GM15510 (cell line): Measurements from ENCODE around the gene ATXN2.

Source experiments
- POLR2A ChIP-seq: IDR thresholded peaks from 3 replicates; pipeline ENCODE4 v1.6.1; 2011; ENCODE audit warnings: borderline replicate concordance; ENCODE audit not compliant: insufficient read length; ENCODE audit errors: extremely low read depth

The ATXN2 gene, protein sequence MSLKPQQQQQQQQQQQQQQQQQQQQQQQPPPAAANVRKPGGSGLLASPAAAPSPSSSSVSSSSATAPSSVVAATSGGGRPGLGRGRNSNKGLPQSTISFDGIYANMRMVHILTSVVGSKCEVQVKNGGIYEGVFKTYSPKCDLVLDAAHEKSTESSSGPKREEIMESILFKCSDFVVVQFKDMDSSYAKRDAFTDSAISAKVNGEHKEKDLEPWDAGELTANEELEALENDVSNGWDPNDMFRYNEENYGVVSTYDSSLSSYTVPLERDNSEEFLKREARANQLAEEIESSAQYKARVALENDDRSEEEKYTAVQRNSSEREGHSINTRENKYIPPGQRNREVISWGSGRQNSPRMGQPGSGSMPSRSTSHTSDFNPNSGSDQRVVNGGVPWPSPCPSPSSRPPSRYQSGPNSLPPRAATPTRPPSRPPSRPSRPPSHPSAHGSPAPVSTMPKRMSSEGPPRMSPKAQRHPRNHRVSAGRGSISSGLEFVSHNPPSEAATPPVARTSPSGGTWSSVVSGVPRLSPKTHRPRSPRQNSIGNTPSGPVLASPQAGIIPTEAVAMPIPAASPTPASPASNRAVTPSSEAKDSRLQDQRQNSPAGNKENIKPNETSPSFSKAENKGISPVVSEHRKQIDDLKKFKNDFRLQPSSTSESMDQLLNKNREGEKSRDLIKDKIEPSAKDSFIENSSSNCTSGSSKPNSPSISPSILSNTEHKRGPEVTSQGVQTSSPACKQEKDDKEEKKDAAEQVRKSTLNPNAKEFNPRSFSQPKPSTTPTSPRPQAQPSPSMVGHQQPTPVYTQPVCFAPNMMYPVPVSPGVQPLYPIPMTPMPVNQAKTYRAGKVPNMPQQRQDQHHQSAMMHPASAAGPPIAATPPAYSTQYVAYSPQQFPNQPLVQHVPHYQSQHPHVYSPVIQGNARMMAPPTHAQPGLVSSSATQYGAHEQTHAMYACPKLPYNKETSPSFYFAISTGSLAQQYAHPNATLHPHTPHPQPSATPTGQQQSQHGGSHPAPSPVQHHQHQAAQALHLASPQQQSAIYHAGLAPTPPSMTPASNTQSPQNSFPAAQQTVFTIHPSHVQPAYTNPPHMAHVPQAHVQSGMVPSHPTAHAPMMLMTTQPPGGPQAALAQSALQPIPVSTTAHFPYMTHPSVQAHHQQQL

DNA sequence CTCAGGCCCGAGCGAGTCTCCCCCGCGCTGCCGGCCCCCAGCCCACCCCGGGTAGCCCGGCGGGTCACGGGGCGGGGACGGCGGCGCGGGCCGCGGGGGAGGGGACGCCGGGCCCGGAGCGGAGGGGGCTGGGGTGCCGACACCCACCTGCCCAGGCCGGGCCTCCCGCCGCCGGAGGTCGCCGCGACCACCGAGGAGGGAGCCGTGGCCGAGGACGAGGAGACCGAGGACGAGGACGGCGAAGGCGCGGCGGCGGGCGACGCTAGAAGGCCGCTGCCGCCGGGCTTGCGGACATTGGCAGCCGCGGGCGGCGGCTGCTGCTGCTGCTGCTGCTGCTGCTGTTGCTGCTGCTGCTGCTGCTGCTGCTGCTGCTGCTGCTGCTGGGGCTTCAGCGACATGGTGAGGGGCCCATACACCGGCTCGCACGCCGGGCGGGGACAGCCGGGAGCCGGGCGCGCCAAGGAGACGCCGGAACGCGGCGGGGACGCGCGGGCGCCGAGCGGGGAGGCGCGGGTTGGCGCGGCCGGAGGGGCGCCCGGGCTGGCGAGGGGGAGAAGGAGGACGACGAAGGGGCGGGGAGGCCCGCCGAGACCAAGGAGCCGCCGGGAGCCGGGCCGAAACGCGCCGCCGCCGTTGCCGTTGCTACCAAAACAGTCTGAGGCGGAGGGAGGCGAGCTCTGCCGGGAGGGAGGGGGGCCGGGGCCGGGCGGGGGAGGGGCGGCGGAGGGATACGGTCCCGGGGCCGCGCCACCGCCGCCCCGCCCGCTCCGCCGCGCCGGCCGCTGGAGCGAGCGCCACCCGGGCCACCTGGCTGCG lies at the start of gene ATXN2:
Gene ATXN2, minus strand, starts transcription at position 679 of the 816 bp plus-strand sequence. Its CDS starts 281 bp downstream, at position 398.
- TF ChIP-seq POLR2A: no peak

DNA sequence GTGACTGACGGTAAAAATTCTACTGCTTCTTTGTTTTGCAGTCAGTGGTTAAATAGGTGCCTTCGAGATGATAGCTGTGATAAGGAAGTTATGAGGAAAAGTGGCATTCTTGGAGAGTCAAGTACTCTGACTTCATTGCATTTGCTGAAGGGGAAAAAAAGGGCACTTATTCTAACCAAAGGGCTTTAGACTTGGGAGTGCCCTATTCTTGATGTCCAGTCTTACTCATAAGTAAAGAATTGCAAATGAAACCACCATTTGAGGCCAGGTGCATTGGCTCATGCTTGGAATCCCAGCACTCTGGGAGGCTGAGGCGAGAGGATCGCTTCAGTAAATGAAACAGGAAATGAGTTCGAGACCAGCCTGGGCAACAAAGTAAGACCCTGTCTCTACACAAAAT lies 46.3 kb upstream of the ATXN2 start:
- no peak for TF ChIP-seq POLR2A

DNA sequence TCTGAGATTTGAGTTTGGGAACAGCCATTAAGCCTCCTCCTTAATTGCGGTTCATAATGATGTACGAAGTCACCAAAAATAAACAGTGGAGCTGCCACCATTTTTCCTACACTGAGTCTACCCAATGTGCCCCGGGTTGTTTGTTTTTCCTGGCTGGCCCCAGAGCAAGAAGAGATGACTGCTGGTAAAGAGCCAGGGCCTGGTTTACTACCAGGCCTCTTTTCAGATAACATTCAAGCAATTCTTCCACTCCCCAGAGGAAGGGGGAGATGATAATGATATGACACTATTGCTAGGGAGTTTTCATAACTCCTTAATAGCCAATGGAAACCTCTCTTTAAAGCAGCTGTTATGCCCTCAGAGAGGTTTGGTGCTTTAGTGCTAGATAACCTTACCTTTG lies 44.3 kb upstream of the ATXN2 start:
- no peak for TF ChIP-seq POLR2A

DNA sequence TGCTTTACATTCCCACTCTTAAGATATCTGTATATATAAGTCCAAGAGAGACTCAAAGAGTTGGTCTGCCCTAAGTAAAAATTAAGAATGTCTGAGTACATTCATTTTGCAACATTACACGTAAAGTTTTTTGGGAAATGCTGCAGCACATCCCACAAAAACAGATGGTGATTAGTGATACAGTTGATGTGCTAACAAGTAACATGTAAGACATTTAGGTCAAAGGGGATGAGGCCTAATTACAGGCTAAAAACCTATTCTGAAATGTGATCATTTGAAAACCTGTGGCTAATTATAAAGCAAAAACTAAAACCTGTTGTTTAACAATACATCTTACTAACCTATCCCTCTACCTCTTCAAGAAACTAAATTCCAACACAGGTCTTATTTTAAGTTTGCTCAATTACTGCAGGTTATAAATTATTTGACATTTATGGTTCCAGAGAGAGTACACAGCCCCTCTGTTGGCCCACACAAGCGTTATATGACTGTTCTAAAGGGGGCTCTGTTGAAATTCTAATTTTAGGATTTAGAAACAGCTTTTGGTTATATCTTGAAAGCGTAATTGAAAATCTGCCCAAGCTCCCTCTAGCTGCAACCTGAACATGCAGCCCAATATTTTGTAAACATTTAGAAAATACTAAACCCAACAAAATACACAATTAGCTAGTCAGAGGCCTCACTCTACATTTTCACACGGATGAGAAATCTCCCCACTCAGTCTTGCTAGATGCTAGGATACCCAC lies 43.7 kb upstream of the ATXN2 start:
- TF ChIP-seq POLR2A: no peak

DNA sequence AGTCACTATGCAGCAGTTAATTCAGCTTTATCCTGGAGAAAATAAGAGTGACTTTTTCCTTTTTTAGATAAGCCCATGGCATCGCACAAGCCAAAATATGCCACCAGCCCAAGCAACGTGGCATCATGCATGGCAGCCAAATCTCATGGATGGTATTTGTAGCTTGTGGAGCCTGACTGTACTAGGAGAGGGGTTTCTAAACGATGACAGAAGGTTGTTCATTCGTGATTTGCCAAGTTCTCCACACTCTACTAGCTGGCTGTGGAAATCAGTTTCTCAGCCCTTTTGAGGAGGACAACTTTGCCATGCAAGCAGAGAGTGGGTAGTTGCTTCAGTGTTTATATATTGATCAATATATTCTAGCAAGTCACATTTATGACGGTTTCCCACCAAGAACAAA lies 41.4 kb upstream of the ATXN2 start:
- no peak for TF ChIP-seq POLR2A

DNA sequence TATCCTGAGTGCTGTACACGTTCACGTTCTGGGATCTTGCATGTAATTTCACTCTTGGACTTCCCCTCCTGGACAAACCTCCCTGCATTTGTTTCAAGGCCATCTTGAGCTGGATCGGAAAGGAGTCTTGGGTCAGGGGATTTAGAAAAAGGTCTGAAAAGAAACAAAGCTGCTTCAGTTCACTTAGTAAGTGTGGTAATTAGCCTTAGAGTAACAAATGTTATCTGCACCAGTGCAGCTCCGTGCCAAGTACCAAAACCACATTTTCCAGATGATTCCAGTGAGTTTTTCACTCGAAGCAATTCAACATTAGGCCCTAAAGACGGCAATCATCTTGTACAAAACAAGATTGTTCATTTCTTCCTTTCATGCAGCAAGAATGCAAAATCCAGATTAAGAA lies 39.4 kb upstream of the ATXN2 start:
- no peak for TF ChIP-seq POLR2A

DNA sequence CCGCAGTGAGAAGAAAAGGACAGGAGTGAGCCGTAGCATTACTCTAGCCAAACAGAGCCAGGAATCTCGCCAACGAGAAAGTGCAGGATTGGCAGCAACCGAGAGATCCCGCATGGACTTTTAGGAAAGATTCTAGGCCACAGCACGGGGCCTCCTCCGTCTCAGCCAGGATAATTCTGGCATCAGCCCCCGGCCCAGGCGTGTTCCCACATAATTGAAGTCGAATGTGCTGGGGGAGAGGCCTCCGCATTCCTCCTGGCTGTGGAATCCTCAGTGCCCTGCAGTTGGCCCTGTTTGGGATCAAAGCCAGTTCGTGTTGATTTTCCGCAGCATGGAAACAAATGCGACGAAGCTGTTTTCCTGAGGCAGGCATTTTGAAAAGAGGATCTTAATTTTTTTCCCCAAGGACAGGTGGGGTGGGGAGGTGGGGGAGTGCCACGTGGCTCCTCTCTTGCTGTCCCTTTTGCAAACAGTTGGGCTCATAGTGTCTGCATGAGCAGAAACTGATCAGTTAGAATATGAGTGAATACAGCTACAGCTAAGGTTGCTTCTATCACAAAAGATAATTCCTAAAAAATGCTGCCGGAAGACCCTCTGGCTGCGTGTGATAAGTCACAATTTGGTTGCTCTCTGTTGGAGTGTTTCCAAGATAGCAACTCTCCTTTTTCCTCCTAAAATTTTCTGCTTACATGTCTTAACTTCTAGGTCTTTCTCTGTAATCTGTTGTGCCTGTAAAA lies 37.3 kb upstream of the ATXN2 start:
- no peak for TF ChIP-seq POLR2A

DNA sequence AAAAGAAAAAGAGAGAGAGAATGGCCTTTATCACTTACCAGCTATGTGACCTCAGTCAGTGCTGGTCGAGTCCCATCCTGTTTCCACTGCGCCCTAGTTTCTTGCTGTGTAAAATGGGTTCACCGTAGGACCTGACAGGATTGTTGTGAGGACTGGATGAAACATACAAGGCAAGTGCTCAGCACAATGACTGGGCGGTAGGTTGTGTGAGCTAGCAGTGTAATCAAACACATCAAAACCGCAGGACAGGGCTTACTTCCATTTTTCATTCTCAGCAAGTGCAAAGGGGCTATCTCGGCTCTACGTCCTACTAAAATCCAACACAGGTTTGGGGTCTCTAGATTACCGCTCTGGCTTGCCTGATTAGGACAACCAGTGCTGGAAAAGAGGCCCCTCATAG lies 36.4 kb upstream of the ATXN2 start:
- no peak for TF ChIP-seq POLR2A

DNA sequence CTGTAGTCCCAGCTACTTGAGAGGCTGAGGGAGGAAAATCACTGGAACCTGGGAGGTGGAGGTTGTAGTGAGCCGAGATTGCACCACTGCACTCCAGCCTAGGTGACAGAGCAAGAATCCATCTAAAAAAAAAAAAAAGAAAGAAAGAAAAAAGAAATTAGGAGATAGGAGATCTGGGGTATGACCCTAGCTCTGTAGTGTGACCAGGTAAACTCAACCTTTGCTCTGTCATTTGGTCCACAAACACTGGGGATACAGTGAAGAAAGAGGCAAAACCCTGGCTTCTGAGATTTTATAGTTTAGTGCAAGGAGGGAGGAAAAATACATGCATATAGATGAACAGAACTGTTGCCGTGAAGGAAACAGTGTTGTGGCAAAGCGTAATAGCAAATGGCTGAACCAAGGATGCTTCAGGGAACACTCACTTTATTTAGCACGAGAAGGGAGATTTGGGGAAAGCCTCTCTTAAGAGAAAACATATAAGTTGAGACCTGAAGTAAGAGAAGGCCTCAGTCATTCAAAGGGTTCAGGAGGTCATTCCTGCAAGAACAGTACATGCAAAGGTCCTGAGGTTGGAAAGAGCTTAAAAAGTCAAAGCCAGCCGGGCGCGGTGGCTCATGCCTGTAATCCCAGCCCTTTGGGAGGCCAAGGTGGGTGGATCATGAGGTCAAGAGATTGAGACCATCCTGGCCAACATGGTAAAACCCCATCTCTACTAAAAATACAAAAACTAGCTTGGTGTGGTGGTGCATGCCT lies 29.6 kb upstream of the ATXN2 start:
- no peak for TF ChIP-seq POLR2A

DNA sequence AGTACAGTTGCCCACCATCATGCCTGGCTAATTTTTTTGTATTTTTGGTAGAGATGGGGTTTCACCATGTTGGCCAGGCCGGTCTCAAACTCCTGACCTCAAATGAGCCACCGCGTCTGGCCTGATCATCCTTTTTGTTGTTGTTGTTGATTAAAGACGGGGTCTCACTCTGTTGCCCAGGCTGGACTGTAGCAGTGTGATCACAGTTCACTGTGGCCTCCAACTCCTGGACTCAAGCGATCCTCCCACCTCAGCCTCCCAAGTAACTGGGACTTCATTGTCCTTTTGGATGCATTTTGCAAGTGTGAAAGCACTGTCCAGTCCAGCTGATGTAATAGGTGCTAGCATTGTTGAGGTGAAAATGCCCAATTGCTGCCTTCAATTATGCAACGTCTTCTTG lies 27.1 kb upstream of the ATXN2 start:
- no peak for TF ChIP-seq POLR2A

DNA sequence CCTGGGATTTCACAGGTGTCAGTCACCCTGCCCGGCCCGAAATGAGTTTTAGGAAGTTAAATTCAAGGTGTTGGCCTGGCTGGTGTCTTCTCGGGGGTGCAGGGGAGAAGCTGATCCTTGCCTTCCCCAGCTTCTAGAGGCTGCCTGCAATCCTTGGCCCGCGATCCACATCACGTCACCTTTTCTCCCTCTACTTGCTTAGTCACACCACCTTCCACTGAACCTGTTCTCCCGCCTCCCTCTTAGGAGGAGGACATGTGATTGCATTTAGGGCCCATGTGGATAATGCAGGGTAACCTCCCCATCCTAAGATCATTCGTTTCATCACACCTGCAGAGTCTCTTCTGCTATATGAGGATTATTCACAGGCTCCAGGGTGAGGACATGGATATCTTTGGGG lies 25.4 kb upstream of the ATXN2 start:
- no peak for TF ChIP-seq POLR2A

DNA sequence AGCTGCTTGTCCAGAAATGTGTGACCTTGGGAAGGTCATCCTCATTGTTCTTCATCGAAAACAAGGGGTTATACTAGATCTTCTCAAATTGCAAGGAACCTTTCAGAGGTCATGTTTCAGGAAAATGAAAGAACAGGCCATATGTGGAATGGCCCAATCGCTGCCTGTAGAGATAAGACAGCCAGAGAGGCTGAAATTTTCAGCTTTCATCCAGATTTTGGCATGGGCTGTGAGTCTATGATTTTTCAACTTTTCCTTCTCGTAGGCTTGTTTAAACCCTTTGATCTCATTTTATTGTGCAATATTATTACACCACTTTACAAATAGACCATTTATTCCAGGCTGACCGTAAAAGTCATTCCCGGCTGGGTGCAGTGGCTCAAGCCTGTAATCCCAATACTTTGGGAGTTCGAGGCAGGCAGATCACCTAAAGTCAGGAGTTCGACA lies 17.1 kb upstream of the ATXN2 start:
- no peak for TF ChIP-seq POLR2A
